ENCODE results near the gene ABI2.

- TF ChIP-seq CTCF (IDR thresholded peaks at IDR 0.05): no peak
- TF ChIP-seq ZFX (IDR thresholded peaks at IDR 0.05; ENCODE audit: borderline replicate concordance): no peak
Measured at GRCh38 chr2:203352604-203353255, 24.5 kb downstream of the ABI2 start.
